Osteocyte (in vitro differentiated cells): Measurements from ENCODE around the gene NOL8. TPM values are rescaled to one million over a fixed set of nuclear protein-coding genes. Genes with fewer than 3 reads are reported as not detected.

Experiments
- DNase-seq: peaks from one replicate; pipeline ENCODE4 v3.0.0; 2021; ENCODE audit warnings: mixed read lengths; ENCODE audit not compliant: unreplicated experiment; ENCODE audit errors: extremely low spot score
- H3K27ac Mint-ChIP-seq: one replicate; pipeline ENCODE4 v1.8.0; 2021; ENCODE audit warnings: mild to moderate bottlenecking, mixed read lengths; ENCODE audit not compliant: unreplicated experiment
- H3K27me3 Mint-ChIP-seq: one replicate; pipeline ENCODE4 v1.8.0; 2021; ENCODE audit warnings: mixed read lengths; ENCODE audit not compliant: unreplicated experiment
- H3K36me3 Mint-ChIP-seq: one replicate; pipeline ENCODE4 v1.8.0; 2021; ENCODE audit warnings: mixed read lengths; ENCODE audit not compliant: unreplicated experiment
- H3K4me1 Mint-ChIP-seq: one replicate; pipeline ENCODE4 v1.8.0; 2021; ENCODE audit warnings: mixed read lengths; ENCODE audit not compliant: unreplicated experiment
- H3K4me3 Mint-ChIP-seq: one replicate; pipeline ENCODE4 v1.8.0; 2021; ENCODE audit warnings: mild to moderate bottlenecking, moderate library complexity, mixed read lengths; ENCODE audit not compliant: unreplicated experiment
- H3K9me3 Mint-ChIP-seq: one replicate; pipeline ENCODE4 v1.8.0; 2021; ENCODE audit warnings: mixed read lengths; ENCODE audit not compliant: unreplicated experiment
- total RNA-seq: library from RNA; stranded (reverse); gene quantifications from 2 replicates; pipeline ENCODE4 v1.2.1, GENCODE V29; 2021
- TF ChIP-seq, protein P1 (sequence below): fragments of 200-600 bp; sonication (generic); IDR thresholded peaks from 2 replicates; pipeline ENCODE4 v1.5.0; 2021; ENCODE audit warnings: antibody characterized with exemption, mild to moderate bottlenecking, moderate library complexity

Gene NOL8
- total RNA-seq, 1 donor from 2014 or later: 37.2 TPM

DNA sequence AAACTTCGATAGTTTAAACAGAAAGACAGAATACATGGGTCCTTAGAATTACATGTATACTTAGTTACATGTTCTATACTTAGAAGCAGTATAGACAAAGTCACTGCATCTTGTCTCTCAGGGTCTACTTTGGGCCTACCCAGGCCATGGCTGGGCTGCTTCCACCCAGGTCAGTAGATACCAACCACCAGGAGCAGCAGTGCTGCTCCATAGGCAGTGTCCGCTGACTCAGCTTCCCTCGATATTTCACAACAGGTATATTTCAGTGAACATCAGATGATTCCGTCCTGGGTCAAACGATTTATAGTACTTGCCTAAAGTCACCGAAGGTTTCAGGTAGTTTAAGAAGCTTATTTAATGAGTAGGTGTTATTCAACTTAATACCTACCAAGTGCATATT is 49.6 kb downstream of the NOL8 start:
- Mint-ChIP-seq H3K4me3 (no peak overlapping the region), H3K4me1 (peaks cover 1% of the 10 kb centered on the region), H3K27me3 (no peaks in the 10 kb centered on the region), H3K9me3 (no peaks in the 10 kb centered on the region), H3K36me3 (peaks cover 80% of the 10 kb centered on the region), H3K27ac (no peak overlapping the region)
- DNase-seq: no peak
- TF ChIP-seq, protein P1, sequence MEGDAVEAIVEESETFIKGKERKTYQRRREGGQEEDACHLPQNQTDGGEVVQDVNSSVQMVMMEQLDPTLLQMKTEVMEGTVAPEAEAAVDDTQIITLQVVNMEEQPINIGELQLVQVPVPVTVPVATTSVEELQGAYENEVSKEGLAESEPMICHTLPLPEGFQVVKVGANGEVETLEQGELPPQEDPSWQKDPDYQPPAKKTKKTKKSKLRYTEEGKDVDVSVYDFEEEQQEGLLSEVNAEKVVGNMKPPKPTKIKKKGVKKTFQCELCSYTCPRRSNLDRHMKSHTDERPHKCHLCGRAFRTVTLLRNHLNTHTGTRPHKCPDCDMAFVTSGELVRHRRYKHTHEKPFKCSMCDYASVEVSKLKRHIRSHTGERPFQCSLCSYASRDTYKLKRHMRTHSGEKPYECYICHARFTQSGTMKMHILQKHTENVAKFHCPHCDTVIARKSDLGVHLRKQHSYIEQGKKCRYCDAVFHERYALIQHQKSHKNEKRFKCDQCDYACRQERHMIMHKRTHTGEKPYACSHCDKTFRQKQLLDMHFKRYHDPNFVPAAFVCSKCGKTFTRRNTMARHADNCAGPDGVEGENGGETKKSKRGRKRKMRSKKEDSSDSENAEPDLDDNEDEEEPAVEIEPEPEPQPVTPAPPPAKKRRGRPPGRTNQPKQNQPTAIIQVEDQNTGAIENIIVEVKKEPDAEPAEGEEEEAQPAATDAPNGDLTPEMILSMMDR: no peak

GRCh38 chr9:92270511-92270910 is 54.6 kb downstream of the NOL8 start:
- H3K4me3 Mint-ChIP-seq: no peak overlapping the region
- peaks cover 74% of the 10 kb centered on the region for H3K36me3 Mint-ChIP-seq
- no peak overlapping the region for H3K27ac Mint-ChIP-seq
- TF ChIP-seq, protein P1: no peak
- H3K9me3 Mint-ChIP-seq: no peaks in the 10 kb centered on the region
- DNase-seq: no peak
- no peaks in the 10 kb centered on the region for H3K27me3 Mint-ChIP-seq
- no peaks in the 10 kb centered on the region for H3K4me1 Mint-ChIP-seq

- no peak overlapping the region for H3K4me3 Mint-ChIP-seq
- DNase-seq: no peak
- TF ChIP-seq, protein P1: no peak
- H3K4me1 Mint-ChIP-seq: no peaks in the 10 kb centered on the region
- H3K36me3 Mint-ChIP-seq: peaks cover 71% of the 10 kb centered on the region
- H3K27ac Mint-ChIP-seq: no peak overlapping the region
- no peaks in the 10 kb centered on the region for H3K27me3 Mint-ChIP-seq
- H3K9me3 Mint-ChIP-seq: no peaks in the 10 kb centered on the region
Measured at GRCh38 chr9:92266486-92266885, 58.7 kb downstream of the NOL8 start.

- Mint-ChIP-seq H3K4me3 (no peak overlapping the region), H3K27me3 (no peaks in the 10 kb centered on the region), H3K27ac (no peak overlapping the region), H3K4me1 (no peaks in the 10 kb centered on the region), H3K36me3 (peaks cover 71% of the 10 kb centered on the region), H3K9me3 (no peaks in the 10 kb centered on the region)
- TF ChIP-seq, protein P1: no peak
- DNase-seq: no peak
Measured at GRCh38 chr9:92265154-92265553, 60.0 kb downstream of the NOL8 start.

- TF ChIP-seq, protein P1: no peak
- H3K27me3 Mint-ChIP-seq: no peaks in the 10 kb centered on the region
- no peak for DNase-seq
- no peak overlapping the region for H3K4me3 Mint-ChIP-seq
- no peaks in the 10 kb centered on the region for H3K9me3 Mint-ChIP-seq
- H3K36me3 Mint-ChIP-seq: peaks cover 73% of the 10 kb centered on the region
- H3K27ac Mint-ChIP-seq: no peak overlapping the region
- no peaks in the 10 kb centered on the region for H3K4me1 Mint-ChIP-seq
Measured at GRCh38 chr9:92263131-92263530, 62.0 kb downstream of the NOL8 start.
